Measurements from ENCODE around the gene CFAP69. TPM values are rescaled to one million over a fixed set of nuclear protein-coding genes. Genes with fewer than 3 reads are reported as not detected.
"Not testable (repeated sequence)": the region's sequence is repeated elsewhere in the genome, so short reads cannot be mapped to it uniquely, and the experiment has no call there.

The CFAP69 gene
- total RNA-seq, 2 donors from 2014 or later: 11.4 to 13.0 TPM

DNA sequence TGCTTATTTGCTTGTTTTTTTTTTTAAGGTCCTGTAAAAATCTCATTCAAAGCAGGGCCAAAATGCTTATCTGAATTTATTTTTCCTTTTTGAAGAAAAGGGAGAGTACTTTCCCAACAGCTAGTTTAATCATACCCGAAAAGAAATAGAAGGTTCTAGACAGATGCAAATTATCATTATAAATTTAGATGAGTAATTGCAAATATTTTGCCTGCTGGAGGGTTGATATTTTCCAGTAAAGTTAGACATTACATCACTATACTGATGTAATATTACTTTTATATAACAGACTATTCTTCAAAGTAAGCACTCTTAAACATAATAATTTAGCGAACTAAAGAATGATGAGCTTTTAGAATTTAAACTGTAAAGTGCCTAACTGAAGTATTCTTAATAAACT, 14.1 kb upstream of the CFAP69 start:
- DNase-seq (ENCODE audit: low spot score): no peak
- intact Hi-C loops (cut with DNase I): no loop called here

DNA sequence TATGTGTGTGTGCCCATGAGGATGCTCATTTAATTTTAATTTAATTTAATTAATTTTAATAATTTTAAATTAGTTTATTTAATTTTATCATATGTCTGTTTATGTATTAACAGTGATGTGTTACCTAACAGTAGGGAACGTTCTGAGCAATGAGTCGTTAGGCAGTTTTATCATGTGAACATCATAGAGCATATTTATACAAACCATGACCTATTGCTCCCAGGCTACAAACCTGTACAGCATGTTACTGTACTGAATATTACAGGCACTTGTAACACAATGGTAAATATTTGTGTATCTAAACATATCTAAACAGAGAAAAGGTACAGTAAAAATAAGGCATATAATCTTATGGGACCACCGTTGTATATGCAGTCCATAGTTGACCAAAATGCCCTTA, 13.7 kb upstream of the CFAP69 start:
- no peak for DNase-seq (ENCODE audit: low spot score)
- intact Hi-C loops (cut with DNase I): no loop called here

DNA sequence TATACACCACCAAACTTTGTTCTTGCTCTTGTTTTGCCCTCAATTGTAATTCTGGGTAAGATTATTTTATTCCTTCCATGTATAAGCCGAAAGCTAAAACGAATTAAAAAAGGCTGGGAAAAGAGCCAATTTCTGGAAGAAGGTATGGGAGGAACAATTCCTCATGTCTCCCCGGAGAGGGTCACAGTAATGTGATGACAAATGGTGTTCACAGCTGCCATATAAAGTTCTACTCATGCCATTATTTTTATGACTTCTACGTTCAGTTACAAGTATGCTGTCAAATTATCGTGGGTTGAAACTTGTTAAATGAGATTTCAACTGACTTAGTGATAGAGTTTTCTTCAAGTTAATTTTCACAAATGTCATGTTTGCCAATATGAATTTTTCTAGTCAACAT, 12.5 kb upstream of the CFAP69 start:
- intact Hi-C loops (cut with DNase I): loop anchor here in 1 of 2 donors (1.0 kb wide), 1 partner anchor 13 kb away; the partner anchor contains the start of gene CFAP69
- no peak for DNase-seq (ENCODE audit: low spot score)

DNA sequence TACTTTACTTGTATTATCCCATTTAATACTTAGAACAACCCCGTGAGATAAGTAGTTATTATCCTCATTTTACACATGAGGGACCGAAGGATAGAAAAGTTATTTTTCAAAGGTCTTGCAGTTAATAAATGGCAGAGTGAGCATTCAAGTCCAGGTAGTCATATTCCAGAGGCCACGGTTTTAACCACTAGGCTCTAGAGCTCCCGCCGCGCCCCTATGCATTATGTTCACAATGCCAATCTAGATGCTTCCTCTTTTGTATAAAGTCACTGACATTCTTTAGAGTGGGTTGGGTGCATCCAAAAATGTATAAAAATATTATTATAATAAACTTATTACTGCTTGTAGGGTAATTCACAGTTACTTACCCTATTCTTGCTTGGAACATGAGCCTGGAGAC, 11.4 kb upstream of the CFAP69 start:
- DNase-seq (ENCODE audit: low spot score): peak; percentile 66
- intact Hi-C loops (cut with DNase I): no loop called here

DNA sequence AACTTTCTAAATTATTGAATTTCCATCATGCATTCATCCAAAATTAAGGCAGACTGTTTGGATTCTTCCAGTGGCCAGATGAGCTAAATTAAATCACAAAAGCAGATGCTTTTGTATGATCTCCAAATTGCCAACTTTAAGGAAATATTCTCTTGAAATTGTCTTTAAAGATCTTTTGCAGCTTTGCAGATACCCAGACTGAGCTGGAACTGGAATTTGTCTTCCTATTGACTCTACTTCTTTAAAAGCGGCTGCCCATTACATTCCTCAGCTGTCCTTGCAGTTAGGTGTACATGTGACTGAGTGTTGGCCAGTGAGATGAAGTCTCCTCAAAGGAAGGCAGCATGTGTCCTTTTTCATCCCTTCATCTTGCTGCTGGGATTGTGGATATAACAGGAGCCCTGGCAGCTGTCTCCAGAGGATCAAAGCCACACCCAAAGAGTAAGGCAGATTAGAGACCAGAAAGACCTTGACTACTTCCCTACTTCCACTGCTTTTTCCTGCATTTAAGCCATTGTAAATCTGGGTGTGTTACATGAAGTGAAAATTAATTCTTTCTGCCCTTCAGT, 8.2 kb upstream of the CFAP69 start:
- no peak for DNase-seq (ENCODE audit: low spot score)

DNA sequence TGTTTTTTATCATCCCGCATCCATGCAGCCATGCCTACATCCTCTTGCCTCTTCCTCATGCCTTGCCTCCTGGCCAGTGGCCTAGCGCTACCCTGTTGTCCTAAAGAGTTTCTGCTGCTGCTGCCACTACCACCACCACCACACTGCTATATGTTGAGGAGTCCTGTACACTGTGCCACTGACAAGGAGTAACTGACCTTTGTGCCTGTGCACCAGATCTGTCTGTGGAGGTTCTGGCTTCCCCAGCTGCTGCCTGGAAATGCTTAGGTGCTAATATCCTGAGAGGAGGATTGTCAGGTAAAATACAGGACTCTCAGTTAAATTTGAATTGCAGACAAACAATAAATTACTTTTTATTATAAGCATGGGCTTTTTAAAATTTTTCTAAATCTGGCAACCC, 7.0 kb upstream of the CFAP69 start:
- intact Hi-C loops (cut with DNase I): no loop called here
- no peak for DNase-seq (ENCODE audit: low spot score)

More for the DNA sequence above, 8.2 kb upstream of the CFAP69 start:
- intact Hi-C loops (cut with DNase I): no loop called here

DNA sequence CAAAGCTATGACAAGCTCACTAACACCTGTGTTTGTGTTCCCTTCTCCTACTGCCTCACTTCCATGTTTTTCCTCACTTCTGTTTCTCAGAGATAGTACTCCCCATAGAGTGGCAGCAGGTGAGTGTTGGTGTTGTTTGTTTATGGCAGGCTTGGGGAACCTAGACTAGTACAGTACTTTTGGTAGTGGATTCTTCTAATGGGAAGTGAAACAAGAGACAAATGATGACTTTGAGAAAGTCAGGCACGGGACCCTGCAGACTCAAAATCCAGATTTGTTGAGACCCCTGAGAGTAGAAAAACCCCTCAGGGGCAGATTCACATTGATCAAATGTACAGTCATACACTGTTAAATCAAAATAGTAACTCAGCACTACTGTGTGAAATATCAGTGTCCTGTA, 6.4 kb upstream of the CFAP69 start:
- no peak for DNase-seq (ENCODE audit: low spot score)
- intact Hi-C loops (cut with DNase I): no loop called here

DNA sequence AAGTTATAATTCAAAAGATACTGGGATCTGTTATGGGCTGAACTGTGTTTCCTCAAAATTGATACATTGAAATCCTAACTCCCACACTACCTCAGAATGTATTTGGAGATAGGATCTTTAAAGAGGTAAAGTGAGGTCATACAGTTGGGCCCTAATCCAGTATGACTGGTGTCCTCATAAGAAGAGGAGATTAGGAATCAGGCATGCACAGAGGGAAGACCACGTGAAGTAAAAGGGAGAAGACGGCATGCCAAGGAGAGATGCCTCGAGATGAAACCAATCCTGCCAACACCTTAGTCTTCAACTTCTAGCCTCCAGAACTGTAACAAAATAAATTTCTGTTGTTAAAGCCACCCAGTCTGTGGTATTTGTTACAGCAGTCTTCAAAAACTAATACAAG, 5.9 kb upstream of the CFAP69 start:
- no peak for DNase-seq (ENCODE audit: low spot score)
- intact Hi-C loops (cut with DNase I): no loop called here

DNA sequence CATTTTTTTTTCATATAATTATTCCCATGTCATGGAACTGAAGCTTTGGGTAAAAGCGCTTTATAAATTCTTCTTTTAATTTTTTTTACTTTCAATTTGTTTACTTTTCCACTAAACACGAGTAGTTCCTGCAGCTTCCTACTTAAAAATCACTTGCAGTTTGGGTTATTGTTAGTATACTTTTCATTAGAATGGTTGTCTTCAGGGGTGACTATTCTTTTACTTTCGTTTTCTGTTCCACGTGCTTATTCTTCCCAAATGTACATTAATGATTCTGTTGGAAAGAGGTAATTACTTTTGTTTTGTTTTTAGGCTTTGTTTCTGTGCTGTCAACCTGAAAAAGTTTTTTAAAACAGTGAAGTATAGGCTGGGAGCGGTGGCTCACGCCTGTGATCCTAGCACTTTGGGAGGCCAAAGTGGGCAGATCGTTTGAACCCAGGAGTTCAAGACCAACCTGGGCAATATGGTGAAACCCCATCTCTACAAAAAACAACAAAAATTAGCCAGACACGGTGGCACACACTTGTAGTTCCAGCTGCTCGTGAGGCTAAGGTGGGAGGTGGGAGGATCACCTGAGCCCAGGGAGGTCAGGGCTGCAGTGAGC, 5.2 kb upstream of the CFAP69 start:
- no peak for DNase-seq (ENCODE audit: low spot score)
- intact Hi-C loops (cut with DNase I): no loop called here

DNA sequence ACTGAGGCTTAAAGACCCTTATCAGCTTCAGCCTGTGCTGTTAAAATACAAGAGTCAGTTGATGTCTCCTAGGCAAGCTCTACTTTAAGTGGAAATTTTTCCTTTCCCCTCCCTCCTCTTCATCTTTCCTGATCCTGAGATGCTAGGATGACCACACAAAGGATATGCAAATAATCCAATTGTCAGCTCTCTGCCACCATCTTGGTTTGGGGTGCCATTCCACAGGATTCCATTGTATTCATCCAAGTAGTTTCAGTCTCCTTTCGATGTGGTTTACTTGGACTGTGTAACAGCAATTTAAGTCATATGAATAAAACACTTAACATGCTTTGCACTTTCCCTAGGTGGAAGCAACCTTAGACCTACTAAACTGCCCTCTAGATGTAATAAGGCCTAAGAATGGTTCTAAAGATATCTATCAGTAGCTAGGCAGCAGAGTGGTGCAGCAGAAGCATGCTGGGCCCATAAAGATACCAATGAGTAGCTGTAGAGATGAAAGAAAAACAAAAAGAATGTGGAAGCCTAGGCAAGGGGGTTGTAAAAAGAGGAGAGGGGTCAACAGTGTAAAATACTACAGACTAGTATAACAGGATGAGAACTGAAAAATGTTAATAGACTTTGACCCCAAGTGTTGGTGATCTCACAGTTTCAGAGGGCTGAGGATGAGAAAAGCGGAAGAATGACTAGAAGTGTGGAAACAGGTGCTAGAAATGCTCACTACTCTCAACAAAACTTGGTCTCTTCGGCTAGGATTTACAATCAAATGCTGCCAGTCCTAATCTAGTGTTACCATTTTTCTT, 2.4 kb upstream of the CFAP69 start:
- intact Hi-C loops (cut with DNase I): no loop called here

DNA sequence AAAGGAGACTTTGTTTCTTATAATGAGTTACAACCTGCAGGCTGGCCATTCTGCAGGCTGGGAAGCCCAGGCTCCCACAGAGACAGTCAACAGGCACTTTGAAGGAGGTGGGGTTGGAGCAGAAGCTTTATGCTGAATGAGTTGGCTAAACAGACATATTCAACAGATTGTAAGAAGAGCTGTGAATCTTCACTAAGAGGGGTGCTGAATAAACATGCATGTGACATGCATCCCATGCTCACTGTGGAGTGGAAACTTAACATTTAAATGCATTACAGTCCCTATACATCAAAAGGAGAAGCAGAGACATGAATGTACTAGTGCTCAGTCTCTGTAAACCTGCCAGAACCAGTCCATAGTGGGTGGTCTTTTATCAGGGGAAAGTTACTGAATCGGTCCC, 1.4 kb upstream of the CFAP69 start:
- no peak for DNase-seq (ENCODE audit: low spot score)
- intact Hi-C loops (cut with DNase I): no loop called here

More for the DNA sequence above, 2.4 kb upstream of the CFAP69 start:
- no peak for DNase-seq (ENCODE audit: low spot score)

DNA sequence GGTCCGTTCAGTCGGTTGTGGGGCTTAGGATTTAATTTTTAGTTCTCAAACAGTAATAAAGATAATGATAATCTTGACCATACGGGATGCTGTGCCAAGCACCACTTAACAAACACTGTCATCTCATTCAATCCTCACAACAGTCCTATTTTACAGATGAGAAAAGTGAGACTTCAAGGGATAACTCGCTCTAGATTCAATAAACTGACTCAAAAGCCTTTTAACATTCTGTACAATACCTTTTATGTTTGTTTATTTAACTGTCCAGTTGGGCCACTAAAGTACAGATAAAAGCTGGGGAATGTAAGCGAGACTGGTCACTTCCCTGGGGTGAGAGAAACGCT, 437 bp upstream of the CFAP69 start:
- no peak for DNase-seq (ENCODE audit: low spot score)
- intact Hi-C loops (cut with DNase I): no loop called here

DNA sequence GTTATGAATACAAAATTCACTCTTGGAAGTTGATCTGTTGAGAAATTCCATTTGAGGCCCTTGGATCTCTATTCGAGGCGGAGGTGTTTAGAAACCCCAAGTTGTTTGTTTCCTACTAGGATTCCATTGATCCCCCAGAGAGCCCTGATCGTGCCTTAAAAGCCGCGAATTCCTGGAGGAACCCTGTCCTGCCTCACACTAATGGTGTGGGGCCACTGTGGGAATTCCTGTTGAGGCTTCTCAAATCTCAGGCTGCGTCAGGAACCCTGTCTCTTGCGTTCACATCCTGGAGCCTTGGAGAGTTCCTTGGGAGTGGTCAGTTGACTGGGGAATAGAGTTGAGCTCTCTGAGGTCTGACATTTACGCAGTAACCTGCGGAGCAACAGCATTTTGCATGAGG, 1.2 kb downstream of the CFAP69 start:
- DNase-seq (ENCODE audit: low spot score): peak; percentile 67
- intact Hi-C loops (cut with DNase I): no loop called here

DNA sequence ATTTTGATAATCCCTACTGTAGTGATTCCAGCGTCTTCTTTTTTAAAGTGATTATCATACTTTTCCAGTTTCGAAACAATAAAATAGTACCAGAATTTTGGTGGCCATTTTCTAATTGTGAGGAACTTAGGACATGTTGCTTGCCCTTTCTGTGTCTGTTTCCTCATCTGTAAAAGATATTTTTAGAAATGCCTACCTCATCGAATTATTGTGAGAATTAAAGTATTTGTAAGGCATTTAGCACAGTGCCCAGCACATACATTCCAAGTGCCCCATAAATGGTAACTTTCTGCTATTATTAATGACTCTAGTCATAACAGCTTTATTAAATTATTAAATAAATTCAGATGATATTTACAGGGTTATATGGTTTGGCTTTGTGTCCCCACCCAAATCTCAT, 3.7 kb downstream of the CFAP69 start:
- DNase-seq (ENCODE audit: low spot score): no peak
- intact Hi-C loops (cut with DNase I): no loop called here

DNA sequence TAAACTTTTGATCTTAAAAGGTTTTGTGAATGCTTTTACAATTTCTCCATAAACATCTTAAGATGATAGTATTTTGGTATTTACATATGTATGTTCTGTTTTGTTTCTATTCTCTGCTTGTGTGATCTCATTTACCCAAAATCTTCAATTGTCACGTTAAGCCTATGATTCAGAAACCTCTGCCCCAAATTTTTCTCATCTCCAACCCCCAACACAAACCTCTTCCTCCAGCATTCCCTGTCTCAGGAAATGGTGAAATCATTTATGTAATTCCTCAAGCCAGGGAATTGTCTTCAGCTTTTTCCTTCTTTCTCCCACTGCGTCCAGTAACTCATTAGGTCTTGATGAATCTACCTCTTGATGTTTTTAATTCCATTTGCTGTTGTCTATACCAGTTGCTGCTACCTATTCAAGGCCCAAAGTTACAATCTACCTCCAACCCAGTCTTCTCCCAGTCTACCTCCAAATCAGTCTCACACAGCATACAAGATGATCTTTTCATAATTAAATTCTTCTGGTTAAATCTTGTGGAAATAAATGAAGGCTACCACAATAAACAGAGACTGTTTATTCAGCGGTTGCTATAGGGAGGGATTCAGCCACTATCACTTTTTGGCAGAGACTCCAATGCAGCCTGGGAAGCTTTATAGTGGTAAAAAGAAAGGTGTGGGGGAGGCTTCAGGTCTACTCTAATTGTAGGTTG, 5.8 kb downstream of the CFAP69 start:
- intact Hi-C loops (cut with DNase I): no loop called here
- DNase-seq (ENCODE audit: low spot score): no peak

DNA sequence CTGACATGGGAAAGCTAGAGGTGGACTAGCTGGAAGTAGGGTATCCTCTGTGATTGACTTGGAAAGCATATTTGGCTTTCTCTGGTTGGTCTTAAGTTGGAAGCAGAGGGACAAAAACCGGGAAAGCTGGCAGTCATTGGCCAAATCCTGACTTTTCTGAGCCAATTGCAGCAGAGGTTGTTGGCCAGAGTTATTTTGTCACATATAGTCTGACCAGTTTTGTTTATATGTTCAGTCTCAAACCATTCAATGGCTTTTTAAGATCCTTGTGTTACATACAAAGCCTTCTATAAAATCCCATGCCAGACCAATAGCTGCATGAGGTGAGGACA, 6.3 kb downstream of the CFAP69 start:
- intact Hi-C loops (cut with DNase I): no loop called here
- no peak for DNase-seq (ENCODE audit: low spot score)

DNA sequence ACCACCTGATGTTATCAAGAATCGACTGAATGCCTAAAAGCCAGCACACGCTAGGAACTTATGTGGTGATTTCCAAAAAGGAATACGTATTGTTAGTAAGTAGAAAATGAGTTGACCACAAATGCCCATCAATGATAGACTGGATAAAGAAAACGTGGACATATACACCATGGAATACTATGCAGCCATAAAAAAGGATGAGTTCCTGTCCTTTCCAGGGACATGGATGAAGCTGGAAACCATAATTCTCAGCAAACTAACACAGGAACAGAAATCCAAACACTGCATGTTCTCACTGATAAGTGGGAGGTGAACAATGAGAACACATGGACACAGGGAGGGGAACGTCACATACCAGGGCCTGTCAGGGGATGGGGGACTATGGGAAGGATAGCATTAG, 11.0 kb downstream of the CFAP69 start:
- intact Hi-C loops (cut with DNase I): not testable (repeated sequence)

DNA sequence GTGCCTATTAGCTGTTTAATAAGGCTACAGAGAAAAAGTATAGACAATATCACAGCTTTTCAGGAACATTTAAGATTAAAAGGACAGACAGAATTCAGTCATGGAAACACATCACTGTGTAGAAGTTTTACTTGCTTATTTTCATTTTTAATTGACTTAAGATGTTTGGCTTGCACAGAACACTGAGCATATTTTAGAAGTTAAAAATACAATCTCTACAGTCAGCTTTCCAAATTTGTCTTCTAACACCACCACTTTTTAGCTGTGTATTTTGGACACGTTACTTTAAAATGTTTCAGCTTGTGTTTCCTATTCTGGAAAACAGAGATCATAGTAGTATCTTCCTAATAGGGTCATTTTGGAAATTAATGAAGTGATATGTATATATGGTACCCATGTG, 11.8 kb downstream of the CFAP69 start:
- DNase-seq (ENCODE audit: low spot score): no peak
- intact Hi-C loops (cut with DNase I): no loop called here

More for the DNA sequence above, 11.0 kb downstream of the CFAP69 start:
- not testable (repeated sequence) for DNase-seq (ENCODE audit: low spot score)

DNA sequence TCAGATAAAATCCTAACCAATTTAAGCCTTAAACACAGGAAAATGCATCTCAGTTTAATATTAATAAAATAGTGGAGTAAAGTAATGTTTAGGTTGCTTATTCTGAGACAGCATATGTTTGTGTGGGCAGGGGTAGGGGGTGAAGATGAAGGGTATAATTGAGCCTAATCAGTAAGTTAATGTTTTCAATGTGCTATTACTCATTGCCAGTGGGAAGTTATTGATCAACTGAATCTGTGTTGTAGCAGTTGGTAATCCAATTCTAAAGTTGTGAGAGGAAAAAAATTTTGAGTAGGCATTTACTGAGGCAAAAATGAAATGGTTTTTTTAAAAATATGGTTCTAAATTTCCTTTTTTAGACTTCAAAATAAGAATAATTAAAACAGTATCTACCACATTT, 16.5 kb downstream of the CFAP69 start:
- intact Hi-C loops (cut with DNase I): loop anchor here in 1 of 2 donors (10.0 kb wide), 1 partner anchor 107 kb away; the partner anchor contains the start of gene STEAP1
- no peak for DNase-seq (ENCODE audit: low spot score)

DNA sequence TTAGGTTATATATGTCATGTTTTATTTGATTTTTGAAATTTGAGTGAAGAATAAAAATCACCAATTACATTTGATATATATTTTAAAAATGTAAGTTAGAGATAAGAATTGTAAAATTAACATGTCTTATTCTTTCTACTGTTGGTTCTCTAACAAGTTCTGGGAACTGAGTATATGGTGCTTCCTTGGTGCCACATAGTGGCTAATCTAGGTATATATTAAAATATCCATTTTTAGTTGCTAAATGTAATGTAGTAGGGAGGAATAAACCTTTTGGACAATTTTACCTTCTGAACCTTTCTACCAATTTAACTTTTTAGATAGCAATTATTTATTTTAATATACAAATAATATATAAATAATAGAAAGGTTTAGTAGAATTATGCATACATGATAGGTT, 17.5 kb downstream of the CFAP69 start:
- intact Hi-C loops (cut with DNase I): loop anchor here in 1 of 2 donors (10.0 kb wide), 1 partner anchor 108 kb away; the partner anchor contains the start of gene STEAP1

More for the DNA sequence above, 17.5 kb downstream of the CFAP69 start:
- DNase-seq (ENCODE audit: low spot score): no peak

Measured in posterior vena cava (tissue), 2 donors.